HL-60 (cell line): ENCODE results near the gene ABCA2.

Experiments used
- DNase-seq, 2 experiments: peaks; one replicate each; pipeline ENCODE4 v3.0.0-alpha.2; 2010 to 2020; ENCODE audit warnings: low read depth in 1 of 2, low spot score in 1 of 2
- H3K27ac ChIP-seq: fragments of 250-450 bp; sonication (Bioruptor Pico); replicated peaks from 2 replicates; pipeline ENCODE4 v1.5.1; 2020; ENCODE audit warnings: mild to moderate bottlenecking, moderate library complexity
- H3K27me3 ChIP-seq: fragments of 250-450 bp; sonication (Bioruptor Pico); 2 replicates; pipeline ENCODE4 v1.5.1; 2021; ENCODE audit warnings: mild to moderate bottlenecking, moderate library complexity; ENCODE audit not compliant: insufficient read depth, poor library complexity, severe bottlenecking
- H3K4me3 ChIP-seq: replicated peaks from 2 replicates; pipeline ENCODE4 v1.5.1; 2011; ENCODE audit warnings: mild to moderate bottlenecking, control low read depth, low read length; ENCODE audit not compliant: insufficient read depth
- GABPA ChIP-seq: IDR thresholded peaks from 2 replicates; pipeline ENCODE4 v1.6.1; 2012; ENCODE audit warnings: low read depth
- POLR2AphosphoS5 ChIP-seq: IDR thresholded peaks from 2 replicates; pipeline ENCODE4 v1.6.1; 2012; ENCODE audit warnings: low read depth
- SPI1 ChIP-seq: IDR thresholded peaks from 2 replicates; pipeline ENCODE4 v1.6.1; 2012; ENCODE audit warnings: low read depth, mild to moderate bottlenecking, borderline replicate concordance
- TF ChIP-seq, protein P1 (sequence below): IDR thresholded peaks from 2 replicates; pipeline ENCODE4 v1.6.1; 2012; ENCODE audit warnings: low read depth; ENCODE audit not compliant: insufficient replicate concordance
- TF ChIP-seq, protein P2 (sequence below): IDR thresholded peaks from one replicate; pipeline ENCODE4 v1.5.1; 2011; ENCODE audit warnings: low read length, control low read depth, inconsistent platforms; ENCODE audit not compliant: insufficient read depth

ABCA2 gene

DNA sequence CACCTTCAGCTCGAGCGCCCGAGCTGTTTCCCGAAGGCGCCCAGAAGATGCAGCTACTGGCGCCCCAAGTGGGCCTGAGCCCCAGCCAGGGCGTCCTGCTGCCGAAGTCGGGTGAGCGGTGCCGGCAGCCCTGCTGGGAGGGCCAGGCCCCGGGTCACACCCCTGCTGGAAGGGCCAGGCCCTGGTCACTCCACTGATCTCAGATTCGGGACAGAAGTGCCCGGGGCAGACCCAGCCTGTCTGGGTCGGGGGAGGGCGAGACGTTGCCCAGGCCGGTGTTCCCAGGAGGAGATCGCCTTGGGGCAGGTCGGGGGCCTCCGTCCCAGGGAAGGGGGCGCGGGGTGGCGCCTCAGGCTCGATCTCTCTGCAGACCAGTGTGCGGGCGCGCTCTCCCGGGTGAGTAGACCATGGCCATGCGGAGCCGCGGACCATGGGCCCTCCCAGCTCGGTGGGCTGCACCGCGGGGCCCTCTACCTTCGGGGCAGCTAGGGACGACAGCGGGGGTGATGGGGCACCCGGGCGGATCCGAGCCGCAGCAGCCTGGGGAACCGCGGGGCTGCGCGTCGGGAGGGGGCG is 42.9 kb downstream of the ABCA2 start:
- no peak for TF ChIP-seq GABPA
- TF ChIP-seq, protein P1, sequence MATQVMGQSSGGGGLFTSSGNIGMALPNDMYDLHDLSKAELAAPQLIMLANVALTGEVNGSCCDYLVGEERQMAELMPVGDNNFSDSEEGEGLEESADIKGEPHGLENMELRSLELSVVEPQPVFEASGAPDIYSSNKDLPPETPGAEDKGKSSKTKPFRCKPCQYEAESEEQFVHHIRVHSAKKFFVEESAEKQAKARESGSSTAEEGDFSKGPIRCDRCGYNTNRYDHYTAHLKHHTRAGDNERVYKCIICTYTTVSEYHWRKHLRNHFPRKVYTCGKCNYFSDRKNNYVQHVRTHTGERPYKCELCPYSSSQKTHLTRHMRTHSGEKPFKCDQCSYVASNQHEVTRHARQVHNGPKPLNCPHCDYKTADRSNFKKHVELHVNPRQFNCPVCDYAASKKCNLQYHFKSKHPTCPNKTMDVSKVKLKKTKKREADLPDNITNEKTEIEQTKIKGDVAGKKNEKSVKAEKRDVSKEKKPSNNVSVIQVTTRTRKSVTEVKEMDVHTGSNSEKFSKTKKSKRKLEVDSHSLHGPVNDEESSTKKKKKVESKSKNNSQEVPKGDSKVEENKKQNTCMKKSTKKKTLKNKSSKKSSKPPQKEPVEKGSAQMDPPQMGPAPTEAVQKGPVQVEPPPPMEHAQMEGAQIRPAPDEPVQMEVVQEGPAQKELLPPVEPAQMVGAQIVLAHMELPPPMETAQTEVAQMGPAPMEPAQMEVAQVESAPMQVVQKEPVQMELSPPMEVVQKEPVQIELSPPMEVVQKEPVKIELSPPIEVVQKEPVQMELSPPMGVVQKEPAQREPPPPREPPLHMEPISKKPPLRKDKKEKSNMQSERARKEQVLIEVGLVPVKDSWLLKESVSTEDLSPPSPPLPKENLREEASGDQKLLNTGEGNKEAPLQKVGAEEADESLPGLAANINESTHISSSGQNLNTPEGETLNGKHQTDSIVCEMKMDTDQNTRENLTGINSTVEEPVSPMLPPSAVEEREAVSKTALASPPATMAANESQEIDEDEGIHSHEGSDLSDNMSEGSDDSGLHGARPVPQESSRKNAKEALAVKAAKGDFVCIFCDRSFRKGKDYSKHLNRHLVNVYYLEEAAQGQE = no peak
- TF ChIP-seq POLR2AphosphoS5 = no peak
- no peak for TF ChIP-seq SPI1
- TF ChIP-seq, protein P2, sequence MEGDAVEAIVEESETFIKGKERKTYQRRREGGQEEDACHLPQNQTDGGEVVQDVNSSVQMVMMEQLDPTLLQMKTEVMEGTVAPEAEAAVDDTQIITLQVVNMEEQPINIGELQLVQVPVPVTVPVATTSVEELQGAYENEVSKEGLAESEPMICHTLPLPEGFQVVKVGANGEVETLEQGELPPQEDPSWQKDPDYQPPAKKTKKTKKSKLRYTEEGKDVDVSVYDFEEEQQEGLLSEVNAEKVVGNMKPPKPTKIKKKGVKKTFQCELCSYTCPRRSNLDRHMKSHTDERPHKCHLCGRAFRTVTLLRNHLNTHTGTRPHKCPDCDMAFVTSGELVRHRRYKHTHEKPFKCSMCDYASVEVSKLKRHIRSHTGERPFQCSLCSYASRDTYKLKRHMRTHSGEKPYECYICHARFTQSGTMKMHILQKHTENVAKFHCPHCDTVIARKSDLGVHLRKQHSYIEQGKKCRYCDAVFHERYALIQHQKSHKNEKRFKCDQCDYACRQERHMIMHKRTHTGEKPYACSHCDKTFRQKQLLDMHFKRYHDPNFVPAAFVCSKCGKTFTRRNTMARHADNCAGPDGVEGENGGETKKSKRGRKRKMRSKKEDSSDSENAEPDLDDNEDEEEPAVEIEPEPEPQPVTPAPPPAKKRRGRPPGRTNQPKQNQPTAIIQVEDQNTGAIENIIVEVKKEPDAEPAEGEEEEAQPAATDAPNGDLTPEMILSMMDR = no peak
- no peak for DNase-seq
- Histone ChIP-seq H3K27me3 (peaks cover 25% of the 10 kb centered on the region), H3K4me3 (no peak overlapping the region), H3K27ac (no peak overlapping the region)

DNA sequence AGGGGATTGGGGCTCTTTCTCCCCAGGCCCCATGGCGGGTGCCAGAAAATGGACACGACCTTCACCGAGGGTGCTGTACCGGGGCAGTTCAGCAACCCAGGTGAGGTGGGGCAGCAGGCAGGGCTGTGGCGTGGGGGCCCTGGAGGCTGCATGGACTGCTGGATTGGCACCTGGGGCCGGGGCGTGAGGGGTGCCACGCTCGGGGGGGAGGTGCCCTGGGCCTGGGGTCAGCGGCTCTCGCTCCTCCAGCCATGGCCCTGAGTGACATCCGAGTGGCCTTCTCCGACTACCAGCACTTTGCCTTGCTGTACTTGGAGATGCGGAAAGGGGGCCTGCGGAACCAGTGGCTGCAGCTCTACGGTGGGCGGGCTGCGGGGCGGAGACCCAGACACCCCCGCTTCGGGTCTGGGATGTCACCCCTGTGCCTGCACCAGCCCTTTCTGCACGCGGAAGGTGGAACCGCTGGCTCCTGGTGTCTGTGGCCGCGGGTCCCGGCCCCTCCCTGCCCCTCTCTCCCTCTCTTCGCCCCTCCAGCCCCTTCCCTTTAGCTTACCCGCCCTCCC is 43.5 kb downstream of the ABCA2 start:
- no peak for DNase-seq
- TF ChIP-seq SPI1 = no peak
- no peak for TF ChIP-seq GABPA
- TF ChIP-seq, protein P1 = no peak
- TF ChIP-seq, protein P2 = no peak
- no peak for TF ChIP-seq POLR2AphosphoS5
- Histone ChIP-seq H3K27ac (no peak overlapping the region), H3K27me3 (peaks cover 25% of the 10 kb centered on the region), H3K4me3 (no peak overlapping the region)

DNA sequence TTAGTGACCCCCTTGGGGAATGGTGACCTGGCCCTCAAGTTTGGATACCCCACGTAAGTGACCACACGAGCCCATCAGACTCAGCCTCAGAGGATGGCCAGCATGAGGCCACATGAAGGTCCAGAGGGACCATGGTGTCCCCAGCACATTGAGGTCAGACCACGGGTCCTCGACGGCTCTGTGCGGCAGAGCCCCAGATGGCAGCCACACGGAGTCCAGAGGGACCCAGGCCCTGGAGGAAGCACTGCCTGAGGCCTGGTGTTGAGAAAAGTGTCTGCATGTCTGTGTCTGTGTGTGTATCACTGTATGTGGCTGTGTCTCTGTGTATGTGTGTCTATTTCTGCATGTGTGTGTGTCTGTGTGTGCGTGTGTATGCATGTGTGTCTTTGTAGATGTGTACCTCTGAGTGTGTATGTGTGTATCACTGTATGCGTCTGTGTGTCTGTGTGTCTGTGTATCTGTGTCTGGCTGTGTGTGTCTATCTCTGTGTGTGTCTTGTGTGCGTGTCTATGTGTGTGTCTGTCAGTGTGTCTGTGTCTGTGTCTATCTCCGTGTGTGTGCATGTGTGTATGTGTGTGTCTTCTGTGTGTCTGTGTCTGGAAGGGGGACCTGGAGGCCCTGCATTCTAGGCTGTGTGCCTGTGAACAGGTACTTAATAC is 44.3 kb downstream of the ABCA2 start:
- Histone ChIP-seq H3K27me3 (peaks cover 25% of the 10 kb centered on the region), H3K4me3 (no peak overlapping the region), H3K27ac (no peak overlapping the region)
- TF ChIP-seq, protein P2 = no peak
- no peak for DNase-seq
